HG03025 (cell line): ENCODE measurements around the gene DNMT3B.
"Not testable (repeated sequence)": the region's sequence is repeated elsewhere in the genome, so short reads cannot be mapped to it uniquely, and the experiment has no call there.

ENCODE experiments used
- ATAC-seq: cut with Tn5 transposase; IDR thresholded peaks from one replicate; pipeline ENCODE4 v1.9.1; 2021; ENCODE audit warnings: mild to moderate bottlenecking, moderate library complexity; ENCODE audit not compliant: unreplicated experiment, low FRiP score

The DNMT3B gene

DNA sequence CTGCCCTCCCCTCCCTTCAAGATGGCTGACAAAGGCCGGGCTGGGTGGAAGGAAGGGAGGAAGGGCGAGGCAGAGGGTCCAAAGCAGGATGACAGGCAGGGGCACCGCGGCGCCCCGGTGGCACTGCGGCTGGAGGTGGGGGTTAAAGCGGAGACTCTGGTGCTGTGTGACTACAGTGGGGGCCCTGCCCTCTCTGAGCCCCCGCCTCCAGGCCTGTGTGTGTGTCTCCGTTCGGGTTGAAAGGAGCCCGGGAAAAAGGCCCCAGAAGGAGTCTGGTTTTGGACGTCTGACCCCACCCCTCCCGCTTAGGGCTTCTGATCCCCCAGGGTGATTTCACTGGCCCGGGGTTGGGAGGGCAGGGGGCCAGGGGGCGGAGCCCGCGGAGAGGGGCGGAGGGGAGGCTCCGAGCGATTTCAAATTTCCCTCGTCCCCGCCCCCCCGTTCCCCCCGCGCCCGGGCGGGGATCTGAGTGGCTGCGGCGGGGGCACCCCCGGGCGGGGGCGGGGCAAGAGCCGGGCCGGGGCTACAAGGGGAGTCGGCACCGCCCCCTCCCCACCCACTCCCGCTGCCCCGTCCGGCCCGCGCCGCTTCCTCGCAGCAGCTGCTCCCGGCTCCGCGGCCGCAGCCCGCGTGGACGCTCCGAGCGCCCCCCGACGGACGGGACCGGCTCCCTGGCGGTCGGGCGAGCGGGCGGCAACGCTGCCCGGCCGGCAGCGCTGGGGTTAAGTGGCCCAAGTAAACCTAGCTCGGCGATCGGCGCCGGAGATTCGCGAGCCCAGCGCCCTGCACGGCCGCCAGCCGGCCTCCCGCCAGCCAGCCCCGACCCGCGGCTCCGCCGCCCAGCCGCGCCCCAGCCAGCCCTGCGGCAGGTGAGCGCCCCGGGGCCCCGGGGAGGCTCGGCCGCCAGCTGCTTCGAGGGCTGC lies at the start of gene DNMT3B:
Gene DNMT3B, plus strand, starts transcription at position 555 of the 923 bp plus-strand sequence. CDS start 17,939 bp downstream, outside the sequence.
- ATAC-seq = peak; percentile 39

GRCh38 chr20:32718749-32719348 lies 43.3 kb upstream of the DNMT3B start:
- no peak for ATAC-seq

- no peak for ATAC-seq
Measured at GRCh38 chr20:32727683-32728082, 34.5 kb upstream of the DNMT3B start.

DNA sequence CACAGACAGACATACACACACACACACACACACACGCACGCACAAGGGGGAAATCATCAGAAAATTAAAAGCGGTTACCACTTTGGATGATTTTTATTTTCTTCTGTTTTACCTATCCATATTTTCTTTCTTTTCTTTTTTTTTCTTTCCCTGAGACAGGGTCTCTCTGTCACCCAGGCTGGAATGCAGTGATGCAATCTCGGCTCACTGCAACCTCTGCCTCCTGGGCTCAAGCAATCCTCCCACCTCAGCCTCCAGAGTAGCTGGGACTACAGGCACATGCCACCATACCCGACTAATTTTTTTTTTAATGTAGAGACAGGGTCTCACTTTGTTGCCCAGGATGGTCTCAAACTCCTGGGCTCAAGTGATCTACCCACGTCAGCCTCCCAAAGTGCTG lies 33.8 kb upstream of the DNMT3B start:
- ATAC-seq = not testable (repeated sequence)

DNA sequence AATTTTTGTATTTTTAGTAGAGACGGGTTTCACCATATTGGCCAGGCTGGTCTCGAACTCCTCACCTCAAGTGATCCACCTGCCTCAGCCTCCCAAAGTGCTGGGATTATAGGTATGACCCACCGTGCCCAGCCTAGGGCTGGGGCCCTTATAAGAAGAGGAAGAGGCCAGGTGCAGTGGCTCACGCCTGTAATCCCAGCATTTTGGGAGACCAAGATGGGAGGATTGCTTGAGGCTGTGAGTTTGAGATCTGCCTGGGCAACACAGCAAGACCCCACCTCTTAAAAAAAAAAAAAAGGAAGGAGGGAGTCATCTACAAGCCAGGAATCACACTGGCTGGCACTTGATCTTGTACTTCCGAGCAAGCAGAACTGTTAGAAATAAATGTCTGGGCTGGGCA lies 32.9 kb upstream of the DNMT3B start:
- not testable (repeated sequence) for ATAC-seq

- ATAC-seq = no peak
Measured at GRCh38 chr20:32731882-32732266, 30.3 kb upstream of the DNMT3B start.

GRCh38 chr20:32737371-32738223 lies 24.6 kb upstream of the DNMT3B start:
- no peak for ATAC-seq

- no peak for ATAC-seq
Measured at GRCh38 chr20:32741151-32741550, 21.0 kb upstream of the DNMT3B start.

- no peak for ATAC-seq
Measured at GRCh38 chr20:32742322-32743236, 19.6 kb upstream of the DNMT3B start.

DNA sequence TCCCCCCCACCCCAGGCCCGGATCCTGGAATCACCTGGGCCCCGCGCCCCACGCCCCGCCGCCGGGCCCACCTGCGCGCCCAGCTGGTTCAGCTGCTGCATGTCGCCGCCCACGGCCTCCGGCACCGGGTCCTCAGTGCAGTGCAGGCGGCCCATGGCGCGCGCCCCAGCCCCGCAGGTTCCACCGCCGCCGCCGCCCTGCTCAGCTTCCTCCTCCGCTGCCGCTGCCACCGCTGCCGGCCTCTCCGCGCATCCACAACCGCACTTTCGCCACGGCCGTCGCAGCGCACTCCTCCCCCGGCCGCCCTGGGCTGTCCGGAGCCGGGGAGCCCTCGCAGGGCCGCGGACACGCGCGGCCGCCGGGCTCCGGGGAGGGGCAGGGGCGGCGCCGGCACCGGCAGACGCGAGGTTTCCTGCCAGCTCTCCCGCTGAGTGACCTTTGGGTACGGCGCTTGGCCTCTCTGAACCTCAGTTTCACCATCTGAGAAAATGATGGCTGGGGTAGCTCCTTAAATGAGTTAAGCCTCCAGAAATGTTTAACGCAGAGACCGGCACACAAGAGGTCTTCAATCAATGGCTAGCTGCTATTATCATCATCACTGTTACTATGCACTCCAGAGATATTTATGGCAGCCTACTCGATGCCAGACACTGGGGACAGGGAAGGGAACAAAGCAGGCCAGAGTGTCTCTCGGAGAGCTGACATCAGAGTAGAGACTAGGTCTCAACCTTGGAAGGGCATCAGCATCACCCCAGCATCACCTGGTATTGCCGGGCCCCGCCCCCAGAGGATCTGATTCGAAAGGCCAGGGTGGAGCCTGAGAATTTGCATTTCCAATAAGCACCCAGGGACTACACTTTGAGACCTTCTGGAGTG lies 18.7 kb upstream of the DNMT3B start, which contains the start of gene COMMD7:
Gene COMMD7, minus strand, starts transcription at position 231 of the 876 bp plus-strand sequence. Its CDS starts 76 bp downstream, at position 155.
- no peak for ATAC-seq

DNA sequence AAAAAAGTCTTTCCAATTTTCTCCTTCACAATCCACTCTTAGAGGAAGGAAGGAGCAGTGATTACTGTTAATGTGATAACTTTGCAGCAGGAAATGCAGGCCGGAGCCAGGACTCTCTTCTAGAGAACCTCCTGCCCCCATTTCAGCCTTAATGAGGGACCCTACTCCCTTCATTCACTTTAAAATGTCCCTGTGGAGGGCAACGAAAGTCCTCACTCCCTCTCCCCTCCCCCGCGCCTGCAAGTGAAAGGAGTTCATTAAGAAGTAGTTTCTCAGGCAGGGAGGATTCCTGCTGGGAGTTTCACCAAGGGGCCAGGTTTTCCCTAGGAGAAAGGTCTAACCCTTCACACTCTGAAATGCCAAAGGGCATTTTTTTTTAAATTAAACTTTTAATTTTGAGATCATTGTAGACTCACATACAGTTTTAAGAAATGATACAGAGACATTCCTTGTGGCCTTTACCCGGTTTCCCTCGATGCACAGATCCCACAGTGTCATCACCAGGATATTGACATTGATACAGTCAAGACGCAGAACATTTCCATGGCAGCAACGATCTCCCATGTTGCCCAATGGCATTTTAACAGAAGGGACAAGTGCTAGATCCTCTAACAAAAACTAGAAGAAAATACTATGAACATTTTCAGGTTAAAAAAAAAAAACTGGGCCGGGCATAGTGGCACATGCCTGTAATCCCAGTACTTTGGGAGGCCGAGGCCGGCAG lies 12.1 kb upstream of the DNMT3B start:
- no peak for ATAC-seq

- no peak for ATAC-seq
Measured at GRCh38 chr20:32751293-32751692, 10.9 kb upstream of the DNMT3B start.

GRCh38 chr20:32751702-32752457 lies 10.3 kb upstream of the DNMT3B start:
- no peak for ATAC-seq

DNA sequence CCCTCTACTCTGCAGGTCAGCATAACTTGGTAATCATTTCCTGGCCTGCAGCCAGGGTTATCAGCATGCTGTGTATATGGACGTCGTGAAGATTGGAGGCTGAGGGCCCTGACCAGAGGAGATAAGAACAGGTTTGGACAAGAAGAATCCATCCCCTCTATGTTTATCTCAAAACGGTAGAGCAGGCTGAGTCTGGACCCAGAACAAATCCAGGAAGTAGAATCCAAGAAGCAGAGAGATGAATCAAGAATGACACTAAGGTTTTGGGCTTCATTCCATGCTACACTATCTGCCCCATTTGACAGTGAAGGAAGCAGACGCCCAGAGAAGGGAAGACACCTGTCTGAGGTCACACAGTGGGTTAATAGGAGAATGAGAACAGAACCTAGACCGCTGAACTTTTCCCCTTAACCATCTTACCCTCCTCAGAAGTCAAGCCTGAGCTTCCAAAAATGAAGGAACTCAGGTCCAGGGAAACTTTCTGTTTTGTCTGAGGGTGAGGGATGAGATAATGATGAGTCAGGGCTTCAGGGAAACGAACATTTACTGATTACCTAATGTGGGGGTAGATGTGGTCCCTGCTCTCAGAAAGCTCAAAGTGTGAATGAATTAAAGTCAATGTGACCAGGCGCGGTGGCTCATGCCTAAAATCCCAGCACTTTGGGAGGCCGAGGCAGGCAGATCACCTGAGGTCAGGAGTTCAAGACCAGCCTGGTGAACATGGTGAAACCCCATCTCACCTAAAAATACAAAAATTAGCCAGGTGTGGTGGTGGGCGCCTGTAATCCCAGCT lies 9.5 kb upstream of the DNMT3B start:
- no peak for ATAC-seq

- ATAC-seq = no peak
Measured at GRCh38 chr20:32753731-32754130, 8.5 kb upstream of the DNMT3B start.

- ATAC-seq = no peak
Measured at GRCh38 chr20:32756156-32756555, 6.0 kb upstream of the DNMT3B start.

- no peak for ATAC-seq
Measured at GRCh38 chr20:32761417-32761830, 761 bp upstream of the DNMT3B start.
